ENCODE measurements around the gene GRIK5.

- TF ChIP-seq, protein P1, sequence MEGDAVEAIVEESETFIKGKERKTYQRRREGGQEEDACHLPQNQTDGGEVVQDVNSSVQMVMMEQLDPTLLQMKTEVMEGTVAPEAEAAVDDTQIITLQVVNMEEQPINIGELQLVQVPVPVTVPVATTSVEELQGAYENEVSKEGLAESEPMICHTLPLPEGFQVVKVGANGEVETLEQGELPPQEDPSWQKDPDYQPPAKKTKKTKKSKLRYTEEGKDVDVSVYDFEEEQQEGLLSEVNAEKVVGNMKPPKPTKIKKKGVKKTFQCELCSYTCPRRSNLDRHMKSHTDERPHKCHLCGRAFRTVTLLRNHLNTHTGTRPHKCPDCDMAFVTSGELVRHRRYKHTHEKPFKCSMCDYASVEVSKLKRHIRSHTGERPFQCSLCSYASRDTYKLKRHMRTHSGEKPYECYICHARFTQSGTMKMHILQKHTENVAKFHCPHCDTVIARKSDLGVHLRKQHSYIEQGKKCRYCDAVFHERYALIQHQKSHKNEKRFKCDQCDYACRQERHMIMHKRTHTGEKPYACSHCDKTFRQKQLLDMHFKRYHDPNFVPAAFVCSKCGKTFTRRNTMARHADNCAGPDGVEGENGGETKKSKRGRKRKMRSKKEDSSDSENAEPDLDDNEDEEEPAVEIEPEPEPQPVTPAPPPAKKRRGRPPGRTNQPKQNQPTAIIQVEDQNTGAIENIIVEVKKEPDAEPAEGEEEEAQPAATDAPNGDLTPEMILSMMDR (conservative IDR thresholded peaks at IDR 0.05 in 1 of 2, IDR thresholded peaks at IDR 0.05 in 1 of 2; ENCODE audit: extremely low read depth in 1 of 2, insufficient read depth in 1 of 2, low read depth in 1 of 2, low read length in 2 of 2), result no peak
- TF ChIP-seq EZH2 (IDR thresholded peaks at IDR 0.05; ENCODE audit: borderline replicate concordance, low read length), result no peak
Observed at GRCh38 chr19:42098781-42099180, 28.8 kb upstream of the GRIK5 start.
